B cell (primary cell): ENCODE data around the gene LRRC61.

Experiments
- EZH2 ChIP-seq: IDR thresholded peaks from 2 replicates; pipeline ENCODE4 v1.6.1; 2012; ENCODE audit warnings: borderline replicate concordance, low read depth, mild to moderate bottlenecking, moderate library complexity, low read length; ENCODE audit not compliant: insufficient read depth, poor library complexity, severe bottlenecking
- TF ChIP-seq, protein P1 (sequence below): fragments of 200-600 bp; IDR thresholded peaks from one replicate; pipeline ENCODE4 v1.8.0; 2022; ENCODE audit warnings: antibody characterized with exemption, mild to moderate bottlenecking

DNA sequence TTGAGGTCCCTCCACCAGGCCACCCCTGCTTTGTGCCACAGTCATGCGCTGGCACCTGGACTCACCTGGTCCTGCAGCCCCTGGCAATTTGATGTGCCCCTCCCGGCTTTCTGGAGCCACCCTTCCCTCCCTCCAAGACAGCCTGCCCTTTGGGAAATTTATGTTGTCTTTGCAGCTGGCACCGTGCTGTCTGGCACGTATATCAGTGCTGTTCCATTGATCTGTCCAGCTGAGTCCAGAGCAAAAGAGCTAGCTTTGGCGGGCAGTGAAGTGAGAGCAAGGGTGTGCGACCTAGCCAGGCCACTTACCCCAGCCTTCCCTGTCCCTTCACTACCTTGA, 12.6 kb downstream of the LRRC61 start:
- TF ChIP-seq, protein P1, sequence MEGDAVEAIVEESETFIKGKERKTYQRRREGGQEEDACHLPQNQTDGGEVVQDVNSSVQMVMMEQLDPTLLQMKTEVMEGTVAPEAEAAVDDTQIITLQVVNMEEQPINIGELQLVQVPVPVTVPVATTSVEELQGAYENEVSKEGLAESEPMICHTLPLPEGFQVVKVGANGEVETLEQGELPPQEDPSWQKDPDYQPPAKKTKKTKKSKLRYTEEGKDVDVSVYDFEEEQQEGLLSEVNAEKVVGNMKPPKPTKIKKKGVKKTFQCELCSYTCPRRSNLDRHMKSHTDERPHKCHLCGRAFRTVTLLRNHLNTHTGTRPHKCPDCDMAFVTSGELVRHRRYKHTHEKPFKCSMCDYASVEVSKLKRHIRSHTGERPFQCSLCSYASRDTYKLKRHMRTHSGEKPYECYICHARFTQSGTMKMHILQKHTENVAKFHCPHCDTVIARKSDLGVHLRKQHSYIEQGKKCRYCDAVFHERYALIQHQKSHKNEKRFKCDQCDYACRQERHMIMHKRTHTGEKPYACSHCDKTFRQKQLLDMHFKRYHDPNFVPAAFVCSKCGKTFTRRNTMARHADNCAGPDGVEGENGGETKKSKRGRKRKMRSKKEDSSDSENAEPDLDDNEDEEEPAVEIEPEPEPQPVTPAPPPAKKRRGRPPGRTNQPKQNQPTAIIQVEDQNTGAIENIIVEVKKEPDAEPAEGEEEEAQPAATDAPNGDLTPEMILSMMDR: no peak
- no peak for TF ChIP-seq EZH2
